B cell (primary cell): ENCODE measurements around the gene ZBP1. TPM values are rescaled to one million over a fixed set of nuclear protein-coding genes. Genes with fewer than 3 reads are reported as not detected.

Source experiments
- ATAC-seq: fragments of 200-7000 bp; cut with Tn5 transposase; one replicate; pipeline ENCODE4 v1.10.0; 2021; ENCODE audit warnings: low read depth, mild to moderate bottlenecking, moderate number of reproducible peaks, moderate library complexity
- CTCF ChIA-PET: fragments of 350-600 bp; sonication (Branson Sonifier 250); formaldehyde crosslinking; loops from one replicate; lab custom pipeline; 2021; ENCODE audit warnings: antibody characterized with exemption, inconsistent platforms; lab: Charles Lee
- POLR2A ChIA-PET: fragments of 350-600 bp; sonication (Branson Sonifier 250); formaldehyde crosslinking; loops from one replicate; lab custom pipeline; 2021; ENCODE audit warnings: antibody characterized with exemption; lab: Charles Lee
- DNase-seq: peaks from one replicate; pipeline ENCODE4 v3.0.0; 2013
- H2AFZ ChIP-seq: 2 replicates; pipeline ENCODE4 v1.6.1; 2012; ENCODE audit warnings: mild to moderate bottlenecking, low read depth, low read length; ENCODE audit not compliant: insufficient read depth, poor library complexity, severe bottlenecking
- H3K27ac ChIP-seq, 2 donors: 1 replicate in 1 of 2; 2 replicates in 1 of 2; pipeline ENCODE4 v1.5.1; 2012 to 2013; ENCODE audit warnings: low read length in 2 of 2, mild to moderate bottlenecking in 2 of 2, moderate library complexity in 1 of 2
- H3K27me3 ChIP-seq, 4 experiments: fragments of 200-600 bp in 1 of 4; sonication (generic) in 1 of 4; replicated peaks in 1 of 4; 1 replicate in 2 of 4; 2 replicates in 2 of 4; pipeline versions ENCODE4 v1.6.1 to v1.7.0; 2013 to 2016; ENCODE audit warnings: low read length in 3 of 4, mild to moderate bottlenecking in 2 of 4, mixed read lengths in 1 of 4, moderate library complexity in 1 of 4; ENCODE audit not compliant: insufficient read depth in 4 of 4, control insufficient read depth in 3 of 4; ENCODE audit errors: control extremely low read depth in 1 of 4
- H3K36me3 ChIP-seq, 2 experiments: replicated peaks in 1 of 2; 1 replicate in 1 of 2; 2 replicates in 1 of 2; pipeline versions ENCODE4 v1.6.1 to v1.7.1; 2013; ENCODE audit warnings: low read length in 1 of 2; ENCODE audit not compliant: insufficient read depth in 2 of 2, control insufficient read depth in 1 of 2; ENCODE audit errors: control extremely low read depth in 1 of 2, extremely low read depth in 1 of 2
- H3K4me1 ChIP-seq, 2 donors: fragments of 200-600 bp in 1 of 2; sonication (generic) in 1 of 2; 1 replicate in 1 of 2; 2 replicates in 1 of 2; pipeline versions ENCODE4 v1.5.1 to v1.6.1; 2013 to 2017; ENCODE audit warnings: low read length in 2 of 2; ENCODE audit not compliant: control insufficient read depth in 2 of 2, insufficient read depth in 2 of 2
- H3K4me2 ChIP-seq: replicated peaks from 2 replicates; pipeline ENCODE3; 2012; ENCODE audit warnings: mild to moderate bottlenecking, low read depth, low read length; ENCODE audit not compliant: poor library complexity, severe bottlenecking
- H3K4me3 ChIP-seq, 5 experiments: fragments of 200-600 bp in 1 of 5; sonication (generic) in 1 of 5; 1 replicate in 3 of 5; 2 replicates in 2 of 5; pipeline versions ENCODE4 v1.5.1 to v1.7.0; 2011 to 2016; ENCODE audit warnings: low read length in 4 of 5, mild to moderate bottlenecking in 4 of 5, low read depth in 2 of 5, control low read depth in 1 of 5, moderate library complexity in 1 of 5; ENCODE audit not compliant: insufficient read depth in 1 of 5; ENCODE audit errors: control extremely low read depth in 1 of 5, extremely low read depth in 1 of 5
- H3K79me2 ChIP-seq: fragments of 200-600 bp; sonication (generic); one replicate; pipeline ENCODE4 v1.6.0; 2016; ENCODE audit warnings: low read length; ENCODE audit not compliant: control insufficient read depth, insufficient read depth
- H3K9ac ChIP-seq: fragments of 200-600 bp; sonication (generic); 2 replicates; pipeline ENCODE4 v1.6.1; 2017; ENCODE audit warnings: mild to moderate bottlenecking, low read length, moderate library complexity
- H3K9me3 ChIP-seq, 3 donors: one replicate each; pipeline versions ENCODE4 v1.6.1 to v1.7.1; 2013; ENCODE audit warnings: low read length in 2 of 3; ENCODE audit not compliant: control insufficient read depth in 2 of 3, insufficient read depth in 1 of 3; ENCODE audit errors: control extremely low read depth in 1 of 3
- H4K20me1 ChIP-seq: 2 replicates; pipeline ENCODE4 v1.6.0; 2012; ENCODE audit warnings: mild to moderate bottlenecking, low read length; ENCODE audit not compliant: insufficient read depth, control insufficient read depth, poor library complexity, severe bottlenecking
- H3K27ac Mint-ChIP-seq: one replicate; pipeline ENCODE4 v1.8.0; 2021; ENCODE audit warnings: mixed read lengths
- H3K27me3 Mint-ChIP-seq: one replicate; pipeline ENCODE4 v1.8.0; 2021; ENCODE audit warnings: mixed read lengths
- H3K4me1 Mint-ChIP-seq: one replicate; pipeline ENCODE4 v1.8.0; 2021; ENCODE audit warnings: mixed read lengths
- H3K4me3 Mint-ChIP-seq: one replicate; pipeline ENCODE4 v1.8.0; 2021; ENCODE audit warnings: mixed read lengths
- H3K9me3 Mint-ChIP-seq: one replicate; pipeline ENCODE4 v1.8.0; 2022; ENCODE audit warnings: mixed read lengths; ENCODE audit not compliant: insufficient read depth
- CTCF ChIP-seq: fragments of 200-600 bp; IDR thresholded peaks from one replicate; pipeline ENCODE4 v1.8.0; 2022; ENCODE audit warnings: antibody characterized with exemption, mild to moderate bottlenecking
- EZH2 ChIP-seq: IDR thresholded peaks from 2 replicates; pipeline ENCODE4 v1.6.1; 2012; ENCODE audit warnings: borderline replicate concordance, low read depth, mild to moderate bottlenecking, moderate library complexity, low read length; ENCODE audit not compliant: insufficient read depth, poor library complexity, severe bottlenecking
- WGBS: methylation state at CpG from one replicate; pipeline ENCODE4 v1.1.5; 2013; ENCODE audit warnings: missing lambda C conversion rate; ENCODE audit not compliant: insufficient coverage; 5-methylcytosine and 5-hydroxymethylcytosine counted together
- intact Hi-C: fragments of 100-400 bp; cut with micrococcal nuclease; formaldehyde crosslinking; loops from one replicate; pipeline ENCODE4 v1.10.0; 2022
- polyA plus RNA-seq: library from polyadenylated mRNA; depleted of rRNA; stranded (reverse); fragments of >200 nt; gene quantifications from 2 replicates; pipeline ENCODE4 v1.2.3, GENCODE V29; 2012
- total RNA-seq, 2 donors: library from RNA; stranded (reverse); fragments of 120-200 nt in 1 of 2; gene quantifications; 1 replicate in 1 of 2; 2 replicates in 1 of 2; pipeline versions ENCODE4 v1.2.3 to v1.2.4, GENCODE V29; 2013 to 2022

The ZBP1 gene
- total and polyA plus RNA-seq, 2 donors (not counting 1 experiment from before 2014, with no cell fraction given): 29.9 to 69.2 TPM

- DNase-seq: no peak
- Histone ChIP-seq H3K4me1 (no peaks in the 10 kb centered on the region), H3K4me3 (no peak overlapping the region), H3K27ac (no peak overlapping the region), H3K9ac (no peak overlapping the region), H3K4me2 (no peak overlapping the region), H2AFZ (no peak overlapping the region), H3K36me3 (no peaks in the 10 kb centered on the region), H3K9me3 (peaks cover 0 to 9% (median 0%) of the 10 kb centered on the region in 3 donors), H3K79me2 (no peaks in the 10 kb centered on the region), H3K27me3 (peaks cover 0 to 48% (median 7%) of the 10 kb centered on the region in 4 experiments), H4K20me1 (no peaks in the 10 kb centered on the region)
- Mint-ChIP-seq H3K9me3 (no peaks in the 10 kb centered on the region), H3K4me1 (no peaks in the 10 kb centered on the region), H3K27me3 (peaks cover 65% of the 10 kb centered on the region), H3K27ac (no peak overlapping the region), H3K4me3 (no peak overlapping the region)
- no peak for ATAC-seq
- POLR2A ChIA-PET: no interaction called here
- intact Hi-C loops: no loop called here
- CTCF ChIA-PET: interaction anchor here (0.8 to 1.4 kb wide), 3 partner anchors 12 to 629 kb away, joined by 3 read pairs; no protein-coding TSS in a partner anchor
- 70% methylated on average over 14 of the region's 14 CpGs for WGBS
- no peak for TF ChIP-seq CTCF
- TF ChIP-seq EZH2: no peak
Observed at GRCh38 chr20:57581202-57582028, 38.8 kb downstream of the ZBP1 start.
